Peyer's patch (tissue), 4 donors: ENCODE results near the gene HPSE. TPM values are rescaled to one million over a fixed set of nuclear protein-coding genes. Genes with fewer than 3 reads are reported as not detected.

ENCODE experiments used
- DNase-seq, 3 donors: peaks; one replicate each; pipeline ENCODE4 v3.0.0-alpha.2; 2017 to 2019
- H3K27ac ChIP-seq, 4 donors: fragments of 200-600 bp; sonication (generic); one replicate each; pipeline ENCODE4 v1.5.1; 2016 to 2019
- H3K27me3 ChIP-seq, 2 donors: fragments of 200-600 bp; sonication (generic); one replicate each; pipeline ENCODE4 v1.5.1; 2019
- H3K36me3 ChIP-seq, 3 donors: fragments of 200-600 bp; sonication (generic); one replicate each; pipeline ENCODE4 v1.5.1; 2016 to 2019
- H3K4me1 ChIP-seq, 4 donors: fragments of 200-600 bp; sonication (generic); one replicate each; pipeline ENCODE4 v1.5.1; 2016 to 2019
- H3K4me3 ChIP-seq, 4 donors: fragments of 200-600 bp; sonication (generic); 1 replicate in 3 of 4; 2 replicates in 1 of 4; pipeline ENCODE4 v1.5.1; 2016 to 2019; ENCODE audit warnings: mild to moderate bottlenecking in 1 of 4
- H3K9me3 ChIP-seq, 4 donors: fragments of 200-600 bp; sonication (generic); one replicate each; pipeline ENCODE4 v1.5.1; 2016 to 2019; ENCODE audit warnings: mild to moderate bottlenecking in 1 of 4
- CTCF ChIP-seq, 6 experiments: fragments of 450-650 bp in 4 of 6; fragments of 200-600 bp in 2 of 6; sonication (generic) in 1 of 6; IDR thresholded peaks; one replicate each; pipeline ENCODE4 v1.5.1; 2017 to 2019; ENCODE audit warnings: antibody characterized with exemption in 6 of 6, mild to moderate bottlenecking in 3 of 6, moderate library complexity in 1 of 6
- POLR2A ChIP-seq, 2 donors: fragments of 450-650 bp; IDR thresholded peaks; one replicate each; pipeline ENCODE4 v1.5.1; 2017; ENCODE audit warnings: antibody characterized with exemption in 2 of 2, mild to moderate bottlenecking in 2 of 2, moderate library complexity in 2 of 2
- total RNA-seq, 4 donors: library from RNA; depleted of rRNA; stranded (reverse); fragments of >200 nt; gene quantifications; one replicate each; pipeline ENCODE4 v1.1.0, GENCODE V29; 2016

HPSE gene
- total RNA-seq, 4 donors from 2014 or later = 0.83 to 3.9 (median 2.3) TPM

- TF ChIP-seq CTCF (IDR thresholded peaks at IDR 0.05) (no peak), POLR2A (IDR thresholded peaks at IDR 0.05) (no peak)
- no peak for DNase-seq
- Histone ChIP-seq H3K27me3 (no peaks in the 10 kb centered on the region), H3K36me3 (no peaks in the 10 kb centered on the region), H3K9me3 (no peaks in the 10 kb centered on the region), H3K4me3 (no peak overlapping the region), H3K27ac (no peak overlapping the region), H3K4me1 (peaks cover 0 to 39% (median 4%) of the 10 kb centered on the region in 4 donors)
These were observed 75.1 kb downstream of the HPSE start for GRCh38 chr4:83259586-83259985.

DNA sequence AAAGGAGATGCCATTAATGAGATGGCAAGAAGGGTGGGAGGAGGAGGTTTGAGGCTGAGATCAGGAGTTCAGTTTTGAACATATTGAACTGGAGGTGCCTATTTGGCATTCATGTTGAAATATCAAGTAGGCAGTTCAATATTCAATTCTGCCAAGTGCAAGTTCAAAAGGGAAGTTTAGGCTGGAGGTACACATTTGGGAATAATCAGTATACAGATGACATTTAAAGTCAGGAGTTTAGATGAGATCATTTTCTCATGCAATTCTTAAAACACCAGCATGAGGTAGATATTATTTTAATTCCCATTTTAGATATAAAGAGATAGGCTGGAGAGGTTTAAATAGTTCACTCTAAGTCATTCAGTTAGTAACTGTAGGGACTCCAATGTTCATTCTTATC is 76.2 kb downstream of the HPSE start:
- Histone ChIP-seq H3K36me3 (no peaks in the 10 kb centered on the region), H3K27ac (no peak overlapping the region), H3K4me1 (peaks cover 0 to 39% (median 4%) of the 10 kb centered on the region in 4 donors), H3K4me3 (no peak overlapping the region), H3K9me3 (no peaks in the 10 kb centered on the region), H3K27me3 (no peaks in the 10 kb centered on the region)
- no peak for TF ChIP-seq POLR2A (IDR thresholded peaks at IDR 0.05)
- TF ChIP-seq CTCF (IDR thresholded peaks at IDR 0.05) = no peak
- no peak for DNase-seq

GRCh38 chr4:83257811-83258210 is 76.8 kb downstream of the HPSE start:
- Histone ChIP-seq H3K36me3 (no peaks in the 10 kb centered on the region), H3K4me1 (peaks cover 0 to 40% (median 4%) of the 10 kb centered on the region in 4 donors), H3K27ac (no peak overlapping the region), H3K4me3 (no peak overlapping the region), H3K27me3 (no peaks in the 10 kb centered on the region), H3K9me3 (no peaks in the 10 kb centered on the region)
- no peak for DNase-seq
- TF ChIP-seq POLR2A (IDR thresholded peaks at IDR 0.05) (no peak), CTCF (IDR thresholded peaks at IDR 0.05) (no peak)

- TF ChIP-seq CTCF (IDR thresholded peaks at IDR 0.05) = no peak
- TF ChIP-seq POLR2A (IDR thresholded peaks at IDR 0.05) = no peak
- H3K27ac ChIP-seq = peak overlapping the region in 3 of 4 donors; percentile 25 to 55 (median 53)
- no peaks in the 10 kb centered on the region for H3K36me3 ChIP-seq
- DNase-seq = no peak
- no peaks in the 10 kb centered on the region for H3K9me3 ChIP-seq
- H3K4me1 ChIP-seq = peaks cover 0 to 27% (median 4%) of the 10 kb centered on the region in 4 donors
- no peak overlapping the region for H3K4me3 ChIP-seq
- H3K27me3 ChIP-seq = no peaks in the 10 kb centered on the region
These were observed 79.1 kb downstream of the HPSE start for GRCh38 chr4:83255584-83255983.

- Histone ChIP-seq H3K9me3 (no peaks in the 10 kb centered on the region), H3K27ac (no peak overlapping the region), H3K4me1 (peaks cover 0 to 28% (median 4%) of the 10 kb centered on the region in 4 donors), H3K4me3 (no peak overlapping the region), H3K36me3 (no peaks in the 10 kb centered on the region), H3K27me3 (no peaks in the 10 kb centered on the region)
- no peak for TF ChIP-seq POLR2A (IDR thresholded peaks at IDR 0.05)
- peak; percentile 54 to 87 (median 80) for TF ChIP-seq CTCF (IDR thresholded peaks at IDR 0.05)
- DNase-seq = peak in 2 of 3 donors; percentile 83 to 93
These were observed 81.8 kb downstream of the HPSE start for GRCh38 chr4:83252782-83253405.
